ENCODE results near the gene KIAA0319L.
A peak's percentile ranks its signal among the peaks of the same experiment; 100 is the strongest.

Gene KIAA0319L

GRCh38 chr1:35537806-35538205 lies 19.4 kb downstream of the KIAA0319L start:
- DNase-seq (ENCODE audit: low spot score), result no peak

GRCh38 chr1:35536556-35537162 lies 20.5 kb downstream of the KIAA0319L start:
- DNase-seq (ENCODE audit: low spot score), result no peak

GRCh38 chr1:35535243-35535642 lies 22.0 kb downstream of the KIAA0319L start:
- no peak for DNase-seq (ENCODE audit: low spot score)

- DNase-seq (ENCODE audit: low spot score), result no peak
Observed at GRCh38 chr1:35533586-35533985, 23.6 kb downstream of the KIAA0319L start.

- peak; percentile 40 for DNase-seq (ENCODE audit: low spot score)
Observed at GRCh38 chr1:35532497-35533223, 24.5 kb downstream of the KIAA0319L start.

GRCh38 chr1:35531368-35531767 lies 25.8 kb downstream of the KIAA0319L start:
- no peak for DNase-seq (ENCODE audit: low spot score)

GRCh38 chr1:35530946-35531345 lies 26.3 kb downstream of the KIAA0319L start:
- no peak for DNase-seq (ENCODE audit: low spot score)

GRCh38 chr1:35530168-35530567 lies 27.0 kb downstream of the KIAA0319L start:
- no peak for DNase-seq (ENCODE audit: low spot score)

GRCh38 chr1:35524106-35524505 lies 33.1 kb downstream of the KIAA0319L start:
- DNase-seq (ENCODE audit: low spot score), result no peak

- no peak for DNase-seq (ENCODE audit: low spot score)
Observed at GRCh38 chr1:35519432-35519831, 37.8 kb downstream of the KIAA0319L start.

- DNase-seq (ENCODE audit: low spot score), result no peak
Observed at GRCh38 chr1:35518183-35518582, 39.0 kb downstream of the KIAA0319L start.

- no peak for DNase-seq (ENCODE audit: low spot score)
Observed at GRCh38 chr1:35511305-35511704, 45.9 kb downstream of the KIAA0319L start.

GRCh38 chr1:35509558-35509957 lies 47.6 kb downstream of the KIAA0319L start:
- no peak for DNase-seq (ENCODE audit: low spot score)

- no peak for DNase-seq (ENCODE audit: low spot score)
Observed at GRCh38 chr1:35507947-35508346, 49.3 kb downstream of the KIAA0319L start.

- DNase-seq (ENCODE audit: low spot score), result no peak
Observed at GRCh38 chr1:35506960-35507912, 50.0 kb downstream of the KIAA0319L start.

- peak; percentile 68 for DNase-seq (ENCODE audit: low spot score)
Observed at GRCh38 chr1:35505911-35506798, 51.0 kb downstream of the KIAA0319L start.

- no peak for DNase-seq (ENCODE audit: low spot score)
Observed at GRCh38 chr1:35502242-35502641, 55.0 kb downstream of the KIAA0319L start.

- no peak for DNase-seq (ENCODE audit: low spot score)
Observed at GRCh38 chr1:35500439-35500838, 56.8 kb downstream of the KIAA0319L start.

- no peak for DNase-seq (ENCODE audit: low spot score)
Observed at GRCh38 chr1:35499652-35500176, 57.5 kb downstream of the KIAA0319L start.

- no peak for DNase-seq (ENCODE audit: low spot score)
Observed at GRCh38 chr1:35499231-35499630, 58.0 kb downstream of the KIAA0319L start.

GRCh38 chr1:35497571-35497970 lies 59.6 kb downstream of the KIAA0319L start:
- no peak for DNase-seq (ENCODE audit: low spot score)
